Loucy (cell line): ENCODE measurements around the gene PPIL6.
"Not testable (repeated sequence)": the region's sequence is repeated elsewhere in the genome, so short reads cannot be mapped to it uniquely, and the experiment has no call there.

Source experiments
- H2AFZ ChIP-seq: fragments of 200-600 bp; sonication (generic); 2 replicates; pipeline ENCODE4 v1.6.0; 2016; ENCODE audit warnings: antibody characterized with exemption, mild to moderate bottlenecking, low read length, moderate library complexity
- H3F3A ChIP-seq: fragments of 200-600 bp; 2 replicates; pipeline ENCODE4 v1.6.0; 2016; ENCODE audit warnings: antibody characterized with exemption, low read depth, mild to moderate bottlenecking
- H3K27me3 ChIP-seq: fragments of 200-600 bp; sonication (generic); 2 replicates; pipeline ENCODE4 v1.6.1; 2014; ENCODE audit warnings: low read length, mild to moderate bottlenecking; ENCODE audit not compliant: insufficient read depth, poor library complexity, severe bottlenecking
- H3K36me3 ChIP-seq: fragments of 200-600 bp; sonication (generic); 2 replicates; pipeline ENCODE4 v1.6.1; 2016; ENCODE audit warnings: low read length; ENCODE audit not compliant: insufficient read depth
- H3K4me1 ChIP-seq: fragments of 200-600 bp; sonication (generic); 2 replicates; pipeline ENCODE4 v1.5.1; 2014; ENCODE audit warnings: low read length, mild to moderate bottlenecking; ENCODE audit not compliant: insufficient read depth, poor library complexity, severe bottlenecking
- H3K4me2 ChIP-seq: fragments of 200-600 bp; sonication (generic); 2 replicates; pipeline ENCODE4 v1.6.0; 2014; ENCODE audit warnings: antibody characterized with exemption, low read length, low read depth, mild to moderate bottlenecking; ENCODE audit not compliant: poor library complexity, severe bottlenecking
- H3K4me3 ChIP-seq: fragments of 200-600 bp; sonication (generic); 2 replicates; pipeline ENCODE4 v1.5.1; 2014; ENCODE audit warnings: low read length, mild to moderate bottlenecking, mixed read lengths; ENCODE audit not compliant: poor library complexity, severe bottlenecking
- H3K79me2 ChIP-seq: fragments of 200-600 bp; sonication (generic); 2 replicates; pipeline ENCODE4 v1.6.1; 2014; ENCODE audit warnings: low read length; ENCODE audit not compliant: insufficient read depth
- H3K9ac ChIP-seq: fragments of 200-600 bp; sonication (generic); 2 replicates; pipeline ENCODE4 v1.6.0; 2014; ENCODE audit warnings: mild to moderate bottlenecking, low read depth, low read length, moderate library complexity; ENCODE audit not compliant: poor library complexity, severe bottlenecking
- H3K9me2 ChIP-seq: fragments of 200-600 bp; sonication (generic); replicated peaks from 2 replicates; pipeline ENCODE4 v1.6.1; 2016; ENCODE audit warnings: low read depth, low read length, mixed read lengths
- H3K9me3 ChIP-seq: fragments of 200-600 bp; sonication (generic); 2 replicates; pipeline ENCODE4 v1.6.1; 2014; ENCODE audit warnings: mild to moderate bottlenecking, antibody characterized with exemption, low read length, low read depth; ENCODE audit not compliant: insufficient read depth
- H4K20me1 ChIP-seq: fragments of 200-600 bp; sonication (generic); 2 replicates; pipeline ENCODE4 v1.6.0; 2014; ENCODE audit warnings: antibody characterized with exemption, low read length, mild to moderate bottlenecking; ENCODE audit not compliant: insufficient read depth, poor library complexity, severe bottlenecking
- EZH2phosphoT487 ChIP-seq: fragments of 200-600 bp; IDR thresholded peaks from 2 replicates; pipeline ENCODE4 v1.6.1; 2018; ENCODE audit warnings: antibody characterized with exemption, mild to moderate bottlenecking, moderate library complexity, borderline replicate concordance
- TF ChIP-seq, protein P1 (sequence below): fragments of 200-600 bp; sonication (generic); conservative IDR thresholded peaks from 2 replicates; pipeline ENCODE4 v1.5.1; 2014; ENCODE audit warnings: mild to moderate bottlenecking, antibody characterized with exemption, low read length

PPIL6 gene

DNA sequence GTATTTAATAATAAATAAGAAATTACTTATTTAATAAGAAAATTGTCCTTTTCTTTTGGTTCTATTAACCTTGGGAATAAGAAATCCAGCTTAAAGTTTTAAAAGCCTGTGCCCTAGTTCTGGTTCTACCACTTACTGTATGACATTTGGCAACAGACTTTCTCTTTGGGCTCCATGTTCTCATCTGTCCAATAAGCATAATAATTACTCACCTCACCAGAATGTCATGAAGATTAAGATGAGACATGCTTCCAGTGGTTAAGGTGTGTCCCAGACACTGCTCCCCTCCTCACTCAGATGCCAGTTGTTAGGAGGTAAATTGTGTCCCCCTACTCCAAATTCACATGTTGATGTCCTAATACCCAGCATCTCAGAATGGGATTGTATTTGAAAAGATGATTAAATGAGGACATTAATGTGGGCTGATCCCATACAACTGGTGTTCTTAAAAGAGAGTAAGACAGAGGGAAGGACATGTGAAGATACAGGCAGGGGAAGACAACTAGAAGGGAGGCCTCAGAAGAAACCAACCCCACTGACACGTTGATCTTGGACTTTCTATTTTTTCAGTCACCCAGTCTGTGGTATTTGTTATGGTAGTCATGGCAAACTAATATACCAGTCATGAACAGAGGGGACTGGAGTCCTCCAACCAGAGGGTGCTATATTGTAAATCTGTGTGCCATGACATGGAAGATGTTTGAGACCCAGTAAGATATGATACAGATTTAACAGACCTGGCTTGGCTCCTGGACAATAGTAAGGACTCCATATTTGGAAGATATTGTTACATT, 21.5 kb upstream of the PPIL6 start:
- peaks cover 16% of the 10 kb centered on the region for H3K4me1 ChIP-seq
- no peaks in the 10 kb centered on the region for H4K20me1 ChIP-seq
- no peak overlapping the region for H2AFZ ChIP-seq
- no peak overlapping the region for H3K4me2 ChIP-seq
- no peaks in the 10 kb centered on the region for H3K9me3 ChIP-seq
- H3K4me3 ChIP-seq, result no peak overlapping the region
- no peak overlapping the region for H3K9ac ChIP-seq
- H3K36me3 ChIP-seq, result peaks cover 42% of the 10 kb centered on the region
- no peak for TF ChIP-seq EZH2phosphoT487
- TF ChIP-seq, protein P1, sequence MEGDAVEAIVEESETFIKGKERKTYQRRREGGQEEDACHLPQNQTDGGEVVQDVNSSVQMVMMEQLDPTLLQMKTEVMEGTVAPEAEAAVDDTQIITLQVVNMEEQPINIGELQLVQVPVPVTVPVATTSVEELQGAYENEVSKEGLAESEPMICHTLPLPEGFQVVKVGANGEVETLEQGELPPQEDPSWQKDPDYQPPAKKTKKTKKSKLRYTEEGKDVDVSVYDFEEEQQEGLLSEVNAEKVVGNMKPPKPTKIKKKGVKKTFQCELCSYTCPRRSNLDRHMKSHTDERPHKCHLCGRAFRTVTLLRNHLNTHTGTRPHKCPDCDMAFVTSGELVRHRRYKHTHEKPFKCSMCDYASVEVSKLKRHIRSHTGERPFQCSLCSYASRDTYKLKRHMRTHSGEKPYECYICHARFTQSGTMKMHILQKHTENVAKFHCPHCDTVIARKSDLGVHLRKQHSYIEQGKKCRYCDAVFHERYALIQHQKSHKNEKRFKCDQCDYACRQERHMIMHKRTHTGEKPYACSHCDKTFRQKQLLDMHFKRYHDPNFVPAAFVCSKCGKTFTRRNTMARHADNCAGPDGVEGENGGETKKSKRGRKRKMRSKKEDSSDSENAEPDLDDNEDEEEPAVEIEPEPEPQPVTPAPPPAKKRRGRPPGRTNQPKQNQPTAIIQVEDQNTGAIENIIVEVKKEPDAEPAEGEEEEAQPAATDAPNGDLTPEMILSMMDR, result no peak
- H3K79me2 ChIP-seq, result peaks cover 13% of the 10 kb centered on the region; the same call in 1 of the 2 replicates
- no peaks in the 10 kb centered on the region for H3K9me2 ChIP-seq
- no peaks in the 10 kb centered on the region for H3K27me3 ChIP-seq
- H3F3A ChIP-seq, result peaks cover 7% of the 10 kb centered on the region; the same call in 1 of the 2 replicates

DNA sequence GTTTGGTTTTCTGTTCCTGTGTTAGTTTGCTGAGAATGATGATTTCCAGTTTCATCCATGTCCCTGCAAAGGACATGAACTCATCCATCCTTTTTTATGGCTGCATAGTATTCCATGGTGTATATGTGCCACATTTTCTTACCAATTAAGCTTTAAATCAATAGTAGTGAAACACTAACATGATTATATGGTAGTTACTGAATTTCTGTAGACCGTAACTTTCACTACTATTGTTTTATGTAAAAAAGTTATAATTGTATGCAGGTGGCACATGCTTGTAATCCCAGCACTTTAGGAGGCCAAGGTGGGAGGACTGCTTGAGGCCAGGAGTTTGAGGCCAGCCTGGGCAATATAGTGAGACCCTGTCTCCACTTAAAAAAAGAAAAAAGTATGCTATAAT, 20.8 kb upstream of the PPIL6 start:
- not testable (repeated sequence) for H3K9ac ChIP-seq, H3K9me2 ChIP-seq, H3K9me3 ChIP-seq, H3K4me2 ChIP-seq, H4K20me1 ChIP-seq, H3K4me3 ChIP-seq, H2AFZ ChIP-seq, H3K27me3 ChIP-seq
- Histone ChIP-seq H3K4me1 (peaks cover 23% of the 10 kb centered on the region), H3K79me2 (peaks cover 19% of the 10 kb centered on the region; the same call in 1 of the 2 replicates), H3F3A (peaks cover 12% of the 10 kb centered on the region; the same call in 1 of the 2 replicates), H3K36me3 (peaks cover 36% of the 10 kb centered on the region)

DNA sequence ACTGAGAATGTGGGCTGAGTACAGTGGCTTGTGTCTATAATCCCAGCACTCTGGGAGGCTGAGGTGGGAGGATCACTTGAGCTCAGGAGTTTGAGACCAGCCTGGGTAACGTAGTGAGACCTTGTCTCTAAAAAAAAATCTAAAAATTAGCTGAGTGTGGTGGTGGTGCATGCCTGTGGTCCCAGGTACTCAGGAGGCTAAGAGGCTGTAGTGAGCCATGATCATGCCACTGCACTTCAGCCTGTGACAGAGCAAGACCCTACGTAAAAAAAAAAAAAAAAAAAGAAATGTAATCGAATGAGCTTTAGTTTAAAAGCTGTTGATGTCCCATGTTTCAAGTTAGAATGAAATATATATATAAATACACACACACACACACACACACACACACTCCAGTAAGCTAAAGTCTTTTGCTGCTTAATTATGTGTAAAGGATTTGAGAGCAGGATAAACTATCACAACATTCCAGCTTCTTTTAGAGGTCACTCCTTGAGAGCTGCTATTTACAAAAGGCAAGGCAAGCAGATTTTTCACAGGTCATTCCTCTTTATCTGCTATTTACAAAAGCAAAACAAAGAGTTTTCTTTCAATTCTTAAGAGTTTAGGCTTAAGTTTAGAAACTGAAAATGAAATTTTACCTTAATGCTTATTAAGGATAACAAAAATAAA, 19.9 kb upstream of the PPIL6 start:
- Histone ChIP-seq H3K9ac (no peak overlapping the region), H3K4me2 (no peak overlapping the region), H3K4me1 (peaks cover 25% of the 10 kb centered on the region), H4K20me1 (peaks cover 6% of the 10 kb centered on the region), H3K79me2 (peaks cover 17% of the 10 kb centered on the region; the same call in 1 of the 2 replicates), H3K9me3 (no peaks in the 10 kb centered on the region), H3F3A (peaks cover 12% of the 10 kb centered on the region; the same call in 1 of the 2 replicates), H3K27me3 (no peaks in the 10 kb centered on the region), H3K9me2 (no peaks in the 10 kb centered on the region), H3K36me3 (peaks cover 27% of the 10 kb centered on the region), H3K4me3 (no peak overlapping the region), H2AFZ (no peak overlapping the region)
- TF ChIP-seq EZH2phosphoT487, result no peak
- TF ChIP-seq, protein P1, result no peak
